SKM-1 treated with dmso at 0.1 percent for 144 hours (cell line): ENCODE measurements around the gene GFOD2.
A peak's percentile ranks its signal among the peaks of the same experiment; 100 is the strongest.

Experiments
- DNase-seq: peaks from one replicate; lab custom pipeline; 2025; ENCODE audit not compliant: unreplicated experiment; lab: John Stamatoyannopoulos, UW

The GFOD2 gene

DNA sequence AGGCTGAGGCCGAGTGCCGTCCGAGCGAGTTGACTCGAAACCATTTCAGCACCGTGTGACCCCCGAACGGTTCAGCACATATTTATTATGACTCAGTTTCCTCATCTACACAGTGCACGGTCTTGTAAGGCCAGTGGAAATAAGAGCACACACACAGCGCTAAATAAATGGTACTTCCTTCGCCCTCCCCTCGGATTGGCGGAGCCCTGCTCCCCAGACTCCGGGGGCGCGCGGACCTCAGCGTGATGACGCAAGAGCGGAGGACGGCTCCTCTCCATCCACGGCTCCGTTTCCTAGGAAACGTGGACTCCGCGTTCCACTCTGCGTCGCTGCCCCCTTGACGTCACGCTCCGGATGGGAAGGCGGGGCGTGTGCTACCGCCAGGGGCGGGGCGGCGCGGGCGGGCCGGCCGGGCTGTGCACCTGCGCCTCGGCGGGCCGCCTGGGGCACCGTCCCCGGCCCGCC is 58.5 kb downstream of the GFOD2 start, which contains the start of gene PARD6A:
TSS of gene PARD6A (plus strand) at position 397 of the 465 bp plus-strand sequence. CDS start 79 bp downstream, outside the sequence.
- DNase-seq: peak; percentile 95

GRCh38 chr16:67659675-67660563 is 59.2 kb downstream of the GFOD2 start, which contains the start of gene ACD:
Gene ACD (minus strand): TSS chr16:67660260. CDS start chr16:67660220, 40 bp downstream.
- DNase-seq: peak; percentile 72

GRCh38 chr16:67658849-67659674 is 60.1 kb downstream of the GFOD2 start:
- no peak for DNase-seq

DNA sequence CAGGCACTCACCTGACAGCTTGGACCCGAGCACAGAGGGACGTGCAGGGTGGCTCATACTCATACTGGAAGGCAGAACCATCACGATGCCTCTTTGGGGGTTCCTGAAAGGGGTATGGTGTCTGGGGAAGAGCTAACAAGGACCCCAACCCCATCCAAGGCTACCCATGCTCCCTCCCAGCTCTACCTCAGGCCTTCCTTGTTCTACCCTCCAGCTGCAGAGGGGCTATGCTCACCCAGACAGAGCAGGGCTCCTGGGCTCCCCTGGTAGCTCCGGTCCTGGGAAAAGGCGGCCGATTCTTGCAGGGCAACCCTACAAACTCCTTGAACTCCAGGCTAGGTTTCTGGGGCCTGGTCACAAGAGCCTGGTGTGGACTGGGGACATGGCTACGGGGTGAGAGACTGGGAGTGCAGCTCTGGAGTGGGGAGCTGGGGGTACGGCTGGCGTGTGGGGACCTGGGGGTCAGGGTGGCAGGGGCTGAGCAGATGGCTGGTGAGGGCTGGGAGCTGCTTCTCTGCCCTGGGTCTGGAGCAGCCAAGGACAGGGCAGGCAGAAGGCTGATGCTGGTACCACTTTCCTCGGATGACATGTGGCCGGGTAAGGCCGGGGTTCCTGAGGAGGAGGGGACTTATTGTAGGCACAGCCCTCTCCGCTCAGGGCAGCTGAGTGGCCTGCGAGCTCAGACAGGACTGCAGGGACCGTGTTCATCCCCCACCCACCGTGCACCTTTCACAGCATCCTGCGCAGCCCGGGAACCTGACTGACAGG is 61.2 kb downstream of the GFOD2 start:
- DNase-seq: no peak

DNA sequence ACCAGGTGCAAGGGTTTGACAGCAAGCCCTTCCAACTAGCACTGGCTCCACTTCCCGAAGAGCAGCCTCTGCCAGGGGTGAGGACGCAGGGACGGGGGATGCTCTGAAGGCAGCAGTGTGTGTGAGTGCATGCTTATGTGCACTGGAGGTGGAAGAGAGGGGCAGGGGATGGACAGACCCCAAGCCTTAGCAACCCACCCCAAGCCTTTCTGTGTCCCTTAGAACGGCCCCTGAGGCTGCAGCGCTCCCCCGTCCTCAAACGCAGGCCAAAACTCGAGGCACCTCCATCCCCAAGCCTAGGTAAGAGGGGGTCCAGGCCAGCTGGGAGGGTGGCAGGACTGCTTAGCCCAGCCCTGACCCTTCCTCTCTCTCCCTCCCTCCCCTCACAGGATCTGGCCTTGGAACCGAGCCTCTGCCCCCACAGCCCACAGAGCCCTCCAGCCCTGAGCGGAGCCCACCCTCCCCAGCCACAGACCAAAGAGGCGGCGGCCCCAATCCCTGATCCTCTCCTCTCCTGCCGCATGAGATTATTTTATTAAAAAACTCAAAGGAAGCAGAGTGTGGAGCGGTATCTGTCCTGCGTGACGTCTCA is 62.0 kb downstream of the GFOD2 start:
- DNase-seq: no peak

DNA sequence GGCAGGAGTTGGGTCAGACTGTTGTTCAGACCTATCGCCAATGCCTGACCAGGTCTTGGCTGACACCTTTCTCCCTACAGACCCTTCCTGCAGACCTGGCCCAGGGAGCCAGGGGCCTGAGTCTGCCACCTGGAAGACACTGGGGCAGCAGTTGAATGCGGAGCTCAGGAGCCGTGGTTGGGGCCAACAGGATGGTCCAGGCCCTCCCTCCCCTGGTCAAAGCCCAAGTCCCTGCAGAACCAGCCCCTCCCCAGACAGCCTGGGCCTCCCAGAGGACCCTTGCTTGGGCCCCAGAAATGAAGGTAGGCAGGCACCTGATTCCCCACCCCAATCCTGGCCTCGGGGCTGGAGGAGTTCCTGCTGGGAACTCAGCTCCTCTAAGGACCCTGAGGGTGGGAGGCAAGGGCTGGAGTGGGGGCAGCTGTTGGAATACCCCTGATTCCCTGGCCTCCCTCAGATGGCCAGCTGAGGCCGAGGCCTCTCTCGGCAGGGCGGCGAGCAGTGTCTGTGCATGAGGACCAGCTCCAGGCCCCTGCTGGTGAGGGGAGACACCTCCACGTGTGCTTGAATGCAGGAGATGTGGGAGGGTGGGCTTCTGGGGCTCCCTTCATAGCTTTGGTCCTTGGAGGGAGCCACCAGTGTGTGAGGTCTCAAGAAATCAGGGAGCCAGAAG is 62.6 kb downstream of the GFOD2 start:
- no peak for DNase-seq

GRCh38 chr16:67655363-67655762 is 63.8 kb downstream of the GFOD2 start:
- no peak for DNase-seq

GRCh38 chr16:67654403-67654911 is 64.7 kb downstream of the GFOD2 start:
- no peak for DNase-seq

DNA sequence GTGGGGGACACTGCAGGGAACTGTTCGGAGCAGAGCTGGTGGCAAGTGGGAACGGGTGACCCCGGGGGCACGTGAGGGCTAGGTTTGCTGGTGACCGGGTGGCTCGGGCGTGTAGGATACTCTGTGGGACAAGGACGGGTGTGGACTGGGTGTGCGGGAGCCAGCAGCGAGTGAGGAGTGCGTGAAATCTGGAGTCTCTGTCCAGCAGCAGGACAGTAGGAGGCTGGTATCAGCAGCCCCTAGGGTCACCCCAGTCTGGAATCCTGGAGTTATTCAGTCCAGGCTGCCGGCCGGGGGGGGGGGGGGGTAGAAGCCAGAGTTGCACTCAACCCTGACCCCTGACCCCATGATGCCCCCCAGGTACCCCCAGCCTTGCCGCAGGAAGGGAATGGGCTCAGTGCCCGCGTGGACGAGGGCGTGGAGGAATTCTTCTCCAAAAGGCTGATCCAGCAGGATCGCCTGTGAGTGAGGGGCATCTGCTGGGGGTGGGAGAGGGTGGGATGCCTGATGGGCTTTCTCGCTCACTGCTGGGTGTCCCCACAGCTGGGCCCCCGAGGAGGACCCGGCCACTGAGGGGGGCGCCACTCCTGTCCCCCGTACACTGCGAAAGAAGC is 65.2 kb downstream of the GFOD2 start:
- DNase-seq: no peak

DNA sequence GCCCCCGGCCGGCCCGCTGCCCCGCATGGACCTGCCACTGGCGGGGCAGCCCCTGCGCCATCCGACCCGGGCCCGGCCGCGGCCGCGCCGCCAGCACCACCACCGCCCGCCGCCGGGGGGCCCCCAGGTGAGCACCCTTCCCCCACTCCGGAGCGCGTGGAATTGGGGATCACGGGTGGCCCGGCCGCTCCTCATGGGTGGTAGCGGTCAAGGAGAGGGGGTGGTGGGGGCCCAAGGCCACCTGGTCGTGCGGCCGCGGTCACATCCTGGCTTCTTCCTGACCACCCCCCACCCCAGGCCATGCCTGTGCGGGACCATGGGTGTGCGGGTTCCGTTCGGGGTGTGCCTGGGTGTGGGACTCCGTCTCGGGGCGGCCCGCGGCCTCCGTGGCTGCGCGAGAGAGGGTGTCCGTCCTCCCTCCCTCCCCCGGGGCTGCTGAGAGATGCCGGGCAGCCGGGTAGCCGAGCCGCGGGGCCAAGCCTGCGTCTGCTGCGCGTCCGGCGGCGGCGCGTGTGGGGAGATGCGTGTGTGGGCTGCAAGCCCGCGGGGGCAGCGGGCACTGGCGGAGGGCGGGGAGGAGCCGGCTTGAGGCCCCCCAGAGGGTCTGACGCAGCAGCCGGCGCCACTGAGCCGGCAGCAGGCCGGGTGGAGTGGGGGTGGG is 65.9 kb downstream of the GFOD2 start:
- no peak for DNase-seq

- DNase-seq: no peak
Measured at GRCh38 chr16:67652578-67653127, 66.5 kb downstream of the GFOD2 start.

GRCh38 chr16:67651847-67652246 is 67.3 kb downstream of the GFOD2 start:
- no peak for DNase-seq

DNA sequence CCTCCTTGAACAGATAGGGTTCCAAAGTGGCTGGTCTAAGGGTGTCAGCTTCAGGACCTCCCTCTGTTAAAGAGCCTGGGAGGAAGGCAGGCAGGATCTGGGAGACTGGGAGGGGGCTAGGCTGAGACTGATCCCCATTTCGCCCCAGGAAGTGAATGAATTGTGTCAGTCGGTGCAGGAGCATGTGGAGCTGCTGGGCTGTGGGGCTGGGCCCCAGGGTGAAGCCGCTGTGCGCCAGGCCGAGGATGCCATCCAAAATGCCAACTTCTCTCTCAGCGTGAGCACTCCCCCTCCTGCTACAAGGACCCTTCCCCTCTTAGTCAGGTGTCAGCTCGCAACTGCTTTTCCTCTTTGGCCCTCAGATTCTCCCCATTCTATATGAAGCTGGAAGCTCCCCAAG is 68.1 kb downstream of the GFOD2 start:
- no peak for DNase-seq

- DNase-seq: no peak
Measured at GRCh38 chr16:67650023-67650422, 69.1 kb downstream of the GFOD2 start.

- no peak for DNase-seq
Measured at GRCh38 chr16:67649494-67649931, 69.6 kb downstream of the GFOD2 start.

DNA sequence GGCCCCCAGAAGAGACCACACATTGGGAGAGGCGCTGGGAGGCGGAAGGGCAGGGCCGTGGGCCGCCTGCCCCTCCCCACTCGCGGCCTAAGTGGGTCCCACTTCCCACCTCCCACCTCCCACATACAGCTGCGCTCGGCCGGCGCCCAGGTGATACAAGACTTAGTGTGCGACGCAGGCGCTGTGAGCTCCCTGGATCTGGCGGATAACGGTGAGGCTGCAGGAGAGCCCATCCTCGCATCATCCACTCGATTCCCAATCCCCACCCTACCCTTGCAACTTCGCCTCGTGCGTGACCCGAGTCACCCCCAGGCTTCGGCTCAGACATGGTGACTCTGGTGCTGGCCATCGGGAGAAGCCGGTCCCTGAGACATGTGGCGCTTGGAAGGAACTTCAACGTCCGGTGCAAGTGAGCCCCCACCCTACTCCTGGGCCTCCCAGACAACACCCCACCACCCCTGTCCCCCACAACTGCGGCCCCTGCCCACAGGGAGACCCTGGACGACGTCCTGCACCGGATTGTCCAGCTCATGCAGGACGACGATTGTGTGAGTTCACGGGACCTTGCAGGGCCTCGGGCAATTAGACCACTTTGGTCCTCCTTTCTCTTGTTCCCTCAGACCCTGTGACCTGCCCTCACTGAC is 70.2 kb downstream of the GFOD2 start:
- no peak for DNase-seq

GRCh38 chr16:67648088-67648763 is 70.9 kb downstream of the GFOD2 start:
- DNase-seq: no peak
